Neural cell (in vitro differentiated cells): ENCODE results near the gene AMZ1. TPM values are rescaled to one million over a fixed set of nuclear protein-coding genes. Genes with fewer than 3 reads are reported as not detected.

ENCODE experiments used
- H2AFZ ChIP-seq: fragments of 200-600, 300-800 bp; sonication (generic), shearing (Covaris generic); 2 replicates; pipeline ENCODE4 v1.6.0; 2014; ENCODE audit warnings: low read depth, mild to moderate bottlenecking, antibody characterized with exemption, low read length, moderate library complexity
- H3F3A ChIP-seq: fragments of 200-600 bp; shearing (Covaris generic); 2 replicates; pipeline ENCODE4 v1.6.1; 2016; ENCODE audit warnings: mild to moderate bottlenecking, moderate library complexity, mixed read lengths, antibody characterized with exemption, low read length; ENCODE audit not compliant: insufficient read depth, poor library complexity, severe bottlenecking
- H3K27ac ChIP-seq: fragments of 200-600, 300-800 bp; sonication (generic), shearing (Covaris generic); 2 replicates; pipeline ENCODE4 v1.5.1; 2014; ENCODE audit warnings: mild to moderate bottlenecking, low read length, moderate library complexity
- H3K27me3 ChIP-seq: fragments of 300-800, 200-600 bp; sonication (generic), shearing (Covaris generic); 2 replicates; pipeline ENCODE4 v1.6.0; 2014; ENCODE audit warnings: mild to moderate bottlenecking, low read depth, low read length, moderate library complexity; ENCODE audit not compliant: insufficient read depth
- H3K36me3 ChIP-seq: fragments of 300-800, 200-600 bp; sonication (generic), shearing (Covaris generic); 2 replicates; pipeline ENCODE4 v1.5.1; 2014; ENCODE audit warnings: mild to moderate bottlenecking, antibody characterized with exemption, low read length, moderate library complexity; ENCODE audit not compliant: insufficient read depth
- H3K4me2 ChIP-seq: fragments of 300-800, 200-600 bp; sonication (generic), shearing (Covaris generic); 2 replicates; pipeline ENCODE4 v1.6.0; 2014; ENCODE audit warnings: mild to moderate bottlenecking, low read length
- H3K4me3 ChIP-seq: fragments of 300-800, 200-600 bp; sonication (generic), shearing (Covaris generic); 2 replicates; pipeline ENCODE4 v1.5.1; 2014; ENCODE audit warnings: mild to moderate bottlenecking, low read length, moderate library complexity
- H3K79me2 ChIP-seq: fragments of 200-600 bp; shearing (Covaris generic); replicated peaks from 2 replicates; pipeline ENCODE4 v1.6.0; 2014; ENCODE audit warnings: mild to moderate bottlenecking, low read length, moderate library complexity; ENCODE audit not compliant: insufficient read depth
- H3K9ac ChIP-seq: fragments of 300-800, 200-600 bp; sonication (generic), shearing (Covaris generic); 2 replicates; pipeline ENCODE4 v1.6.1; 2016; ENCODE audit warnings: mild to moderate bottlenecking, low read length, mixed read lengths
- H3K9me2 ChIP-seq: fragments of 200-600 bp; shearing (Covaris generic); 2 replicates; pipeline ENCODE4 v1.6.1; 2016; ENCODE audit warnings: mild to moderate bottlenecking, low read length, mixed read lengths; ENCODE audit not compliant: insufficient read depth
- H3K9me3 ChIP-seq: fragments of 200-600, 300-800 bp; sonication (generic), shearing (Covaris generic); 2 replicates; pipeline ENCODE4 v1.6.1; 2016; ENCODE audit warnings: mild to moderate bottlenecking, mixed run types, low read length, moderate library complexity, mixed read lengths
- H4K20me1 ChIP-seq: fragments of 200-600 bp; shearing (Covaris generic); 2 replicates; pipeline ENCODE4 v1.6.1; 2016; ENCODE audit warnings: mild to moderate bottlenecking, mixed run types; ENCODE audit not compliant: insufficient read depth
- CTCF ChIP-seq: fragments of 450-650 bp; IDR thresholded peaks from 2 replicates; pipeline ENCODE4 v1.5.1; 2014; ENCODE audit warnings: antibody characterized with exemption, mild to moderate bottlenecking, moderate library complexity; ENCODE audit not compliant: poor library complexity, severe bottlenecking
- EP300 ChIP-seq: fragments of 450-650 bp; conservative IDR thresholded peaks from 2 replicates; pipeline ENCODE4 v1.6.1; 2014; ENCODE audit warnings: antibody characterized with exemption, mild to moderate bottlenecking, moderate library complexity; ENCODE audit not compliant: poor library complexity, severe bottlenecking
- EZH2 ChIP-seq: fragments of 200-600, 300-800 bp; shearing (Covaris generic), sonication (generic); IDR thresholded peaks from 2 replicates; pipeline ENCODE4 v1.6.1; 2014; ENCODE audit warnings: antibody characterized with exemption, low read length, borderline replicate concordance, mild to moderate bottlenecking; ENCODE audit not compliant: insufficient read depth, poor library complexity, severe bottlenecking
- MXI1 ChIP-seq: fragments of 450-650 bp; conservative IDR thresholded peaks from 2 replicates; pipeline ENCODE4 v1.6.1; 2014; ENCODE audit warnings: antibody characterized with exemption, mild to moderate bottlenecking; ENCODE audit not compliant: poor library complexity, severe bottlenecking
- POLR2AphosphoS5 ChIP-seq: IDR thresholded peaks from 2 replicates; pipeline ENCODE4 v1.6.1; 2012
- RAD21 ChIP-seq: fragments of 450-650 bp; conservative IDR thresholded peaks from 2 replicates; pipeline ENCODE4 v1.6.1; 2014; ENCODE audit warnings: antibody characterized with exemption, mild to moderate bottlenecking, moderate library complexity
- SMC3 ChIP-seq: fragments of 450-650 bp; conservative IDR thresholded peaks from 2 replicates; pipeline ENCODE4 v1.6.1; 2014; ENCODE audit warnings: antibody characterized with exemption, mild to moderate bottlenecking, moderate library complexity; ENCODE audit not compliant: poor library complexity
- TAF1 ChIP-seq: IDR thresholded peaks from 2 replicates; pipeline ENCODE4 v1.6.1; 2012; ENCODE audit warnings: low read depth
- polyA plus RNA-seq: library from polyadenylated mRNA; depleted of rRNA; stranded (reverse); fragments of >200 nt; gene quantifications from 2 replicates; pipeline ENCODE4 v1.2.3, GENCODE V29; 2014
- TF ChIP-seq, protein P1 (sequence below): IDR thresholded peaks from 2 replicates; pipeline ENCODE4 v1.6.1; 2012; ENCODE audit warnings: borderline replicate concordance

Gene AMZ1
- polyA plus RNA-seq, 1 donor from 2014 or later, result not detected

DNA sequence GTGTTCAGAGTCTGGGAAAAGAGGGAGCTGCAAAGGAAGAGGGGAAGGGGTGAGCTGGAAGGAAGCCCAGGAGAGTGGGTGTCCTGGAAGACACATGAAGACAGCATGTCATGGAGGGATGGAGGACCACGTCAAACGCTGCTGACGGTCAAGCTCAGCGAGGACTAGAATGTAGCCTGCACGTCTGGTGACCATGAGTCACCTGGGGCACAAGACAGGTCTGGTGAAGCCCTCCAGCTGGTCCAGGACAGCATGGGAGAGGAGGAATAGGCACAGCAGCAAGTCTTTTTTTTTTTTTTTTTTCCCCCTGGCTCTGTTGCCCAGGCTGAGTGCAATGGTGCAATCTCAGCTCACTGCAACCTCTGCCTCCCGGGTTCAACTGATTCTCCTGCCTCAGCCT is 19.6 kb upstream of the AMZ1 start:
- Histone ChIP-seq H3K4me3 (no peak overlapping the region), H2AFZ (no peak overlapping the region), H3K27ac (no peak overlapping the region), H3K36me3 (no peaks in the 10 kb centered on the region), H3F3A (no peaks in the 10 kb centered on the region), H4K20me1 (no peaks in the 10 kb centered on the region), H3K4me2 (no peak overlapping the region), H3K9ac (no peak overlapping the region), H3K27me3 (no peaks in the 10 kb centered on the region), H3K9me2 (no peaks in the 10 kb centered on the region), H3K79me2 (no peaks in the 10 kb centered on the region), H3K9me3 (no peaks in the 10 kb centered on the region)
- no peak for TF ChIP-seq EP300
- no peak for TF ChIP-seq CTCF
- TF ChIP-seq POLR2AphosphoS5, result no peak
- no peak for TF ChIP-seq RAD21
- no peak for TF ChIP-seq SMC3
- no peak for TF ChIP-seq TAF1
- TF ChIP-seq, protein P1, sequence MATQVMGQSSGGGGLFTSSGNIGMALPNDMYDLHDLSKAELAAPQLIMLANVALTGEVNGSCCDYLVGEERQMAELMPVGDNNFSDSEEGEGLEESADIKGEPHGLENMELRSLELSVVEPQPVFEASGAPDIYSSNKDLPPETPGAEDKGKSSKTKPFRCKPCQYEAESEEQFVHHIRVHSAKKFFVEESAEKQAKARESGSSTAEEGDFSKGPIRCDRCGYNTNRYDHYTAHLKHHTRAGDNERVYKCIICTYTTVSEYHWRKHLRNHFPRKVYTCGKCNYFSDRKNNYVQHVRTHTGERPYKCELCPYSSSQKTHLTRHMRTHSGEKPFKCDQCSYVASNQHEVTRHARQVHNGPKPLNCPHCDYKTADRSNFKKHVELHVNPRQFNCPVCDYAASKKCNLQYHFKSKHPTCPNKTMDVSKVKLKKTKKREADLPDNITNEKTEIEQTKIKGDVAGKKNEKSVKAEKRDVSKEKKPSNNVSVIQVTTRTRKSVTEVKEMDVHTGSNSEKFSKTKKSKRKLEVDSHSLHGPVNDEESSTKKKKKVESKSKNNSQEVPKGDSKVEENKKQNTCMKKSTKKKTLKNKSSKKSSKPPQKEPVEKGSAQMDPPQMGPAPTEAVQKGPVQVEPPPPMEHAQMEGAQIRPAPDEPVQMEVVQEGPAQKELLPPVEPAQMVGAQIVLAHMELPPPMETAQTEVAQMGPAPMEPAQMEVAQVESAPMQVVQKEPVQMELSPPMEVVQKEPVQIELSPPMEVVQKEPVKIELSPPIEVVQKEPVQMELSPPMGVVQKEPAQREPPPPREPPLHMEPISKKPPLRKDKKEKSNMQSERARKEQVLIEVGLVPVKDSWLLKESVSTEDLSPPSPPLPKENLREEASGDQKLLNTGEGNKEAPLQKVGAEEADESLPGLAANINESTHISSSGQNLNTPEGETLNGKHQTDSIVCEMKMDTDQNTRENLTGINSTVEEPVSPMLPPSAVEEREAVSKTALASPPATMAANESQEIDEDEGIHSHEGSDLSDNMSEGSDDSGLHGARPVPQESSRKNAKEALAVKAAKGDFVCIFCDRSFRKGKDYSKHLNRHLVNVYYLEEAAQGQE, result no peak
- TF ChIP-seq MXI1, result no peak
- TF ChIP-seq EZH2, result no peak

- Histone ChIP-seq H3K27ac (no peak overlapping the region), H3K4me2 (no peak overlapping the region), H3K9me2 (no peaks in the 10 kb centered on the region), H3K9ac (no peak overlapping the region), H3F3A (no peaks in the 10 kb centered on the region), H4K20me1 (no peaks in the 10 kb centered on the region), H3K4me3 (no peak overlapping the region), H3K27me3 (no peaks in the 10 kb centered on the region), H3K79me2 (no peaks in the 10 kb centered on the region), H3K36me3 (no peaks in the 10 kb centered on the region), H2AFZ (no peak overlapping the region), H3K9me3 (no peaks in the 10 kb centered on the region)
- no peak for TF ChIP-seq EP300
- TF ChIP-seq EZH2, result no peak
- TF ChIP-seq CTCF, result no peak
- TF ChIP-seq, protein P1, result no peak
- TF ChIP-seq MXI1, result no peak
- no peak for TF ChIP-seq RAD21
Observed at GRCh38 chr7:2670171-2670570, 17.8 kb upstream of the AMZ1 start.
